PC-3 (cell line): Measurements from ENCODE around the gene ANO4.
"Not testable (repeated sequence)": the region's sequence is repeated elsewhere in the genome, so short reads cannot be mapped to it uniquely, and the experiment has no call there.

Experiments used
- EZH2phosphoT487 ChIP-seq: fragments of 300-600 bp; sonication (generic); IDR thresholded peaks from 2 replicates; pipeline ENCODE4 v1.6.1; 2018; ENCODE audit warnings: mild to moderate bottlenecking, antibody characterized with exemption, low read length, borderline replicate concordance
- TF ChIP-seq, protein P1 (sequence below): fragments of 300-600 bp; sonication (generic); conservative IDR thresholded peaks from 2 replicates; pipeline ENCODE4 v1.5.1; 2017; ENCODE audit warnings: antibody characterized with exemption, low read depth, mild to moderate bottlenecking, low read length

DNA sequence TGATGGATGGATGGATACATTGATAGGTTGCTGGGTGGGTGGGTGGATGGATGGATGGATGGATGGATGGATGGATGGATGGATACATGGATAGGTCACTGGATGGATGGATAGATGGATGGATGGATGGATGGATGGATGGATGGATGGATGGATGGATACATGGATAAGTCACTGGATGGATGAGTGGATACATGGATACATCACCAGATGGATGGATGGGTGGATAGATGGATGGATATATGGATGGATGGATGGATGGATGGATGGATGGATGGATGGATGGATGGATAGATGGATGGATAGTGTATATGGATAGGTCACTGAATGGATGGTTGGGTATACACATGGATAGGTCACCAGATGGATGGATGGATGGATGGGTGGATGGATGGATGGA lies 194.9 kb downstream of the ANO4 start:
- TF ChIP-seq, protein P1, sequence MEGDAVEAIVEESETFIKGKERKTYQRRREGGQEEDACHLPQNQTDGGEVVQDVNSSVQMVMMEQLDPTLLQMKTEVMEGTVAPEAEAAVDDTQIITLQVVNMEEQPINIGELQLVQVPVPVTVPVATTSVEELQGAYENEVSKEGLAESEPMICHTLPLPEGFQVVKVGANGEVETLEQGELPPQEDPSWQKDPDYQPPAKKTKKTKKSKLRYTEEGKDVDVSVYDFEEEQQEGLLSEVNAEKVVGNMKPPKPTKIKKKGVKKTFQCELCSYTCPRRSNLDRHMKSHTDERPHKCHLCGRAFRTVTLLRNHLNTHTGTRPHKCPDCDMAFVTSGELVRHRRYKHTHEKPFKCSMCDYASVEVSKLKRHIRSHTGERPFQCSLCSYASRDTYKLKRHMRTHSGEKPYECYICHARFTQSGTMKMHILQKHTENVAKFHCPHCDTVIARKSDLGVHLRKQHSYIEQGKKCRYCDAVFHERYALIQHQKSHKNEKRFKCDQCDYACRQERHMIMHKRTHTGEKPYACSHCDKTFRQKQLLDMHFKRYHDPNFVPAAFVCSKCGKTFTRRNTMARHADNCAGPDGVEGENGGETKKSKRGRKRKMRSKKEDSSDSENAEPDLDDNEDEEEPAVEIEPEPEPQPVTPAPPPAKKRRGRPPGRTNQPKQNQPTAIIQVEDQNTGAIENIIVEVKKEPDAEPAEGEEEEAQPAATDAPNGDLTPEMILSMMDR: not testable (repeated sequence)
- TF ChIP-seq EZH2phosphoT487: not testable (repeated sequence)
